GM12865 (cell line): ENCODE data around the gene MMP23B.

Source experiments
- DNase-seq: peaks from one replicate; pipeline ENCODE4 v3.0.0; 2010; ENCODE audit warnings: low read depth
- H3K4me3 ChIP-seq: 2 replicates; pipeline ENCODE4 v1.5.1; 2011; ENCODE audit warnings: mild to moderate bottlenecking, low read depth, low read length, control low read depth
- TF ChIP-seq, protein P1 (sequence below): IDR thresholded peaks from 2 replicates; pipeline ENCODE4 v1.5.1; 2011; ENCODE audit warnings: low read length, control low read depth, low read depth, inconsistent platforms; ENCODE audit not compliant: insufficient read depth; ENCODE audit errors: missing control alignments

The MMP23B gene

GRCh38 chr1:1603671-1604373, 28.2 kb upstream of the MMP23B start:
- TF ChIP-seq, protein P1, sequence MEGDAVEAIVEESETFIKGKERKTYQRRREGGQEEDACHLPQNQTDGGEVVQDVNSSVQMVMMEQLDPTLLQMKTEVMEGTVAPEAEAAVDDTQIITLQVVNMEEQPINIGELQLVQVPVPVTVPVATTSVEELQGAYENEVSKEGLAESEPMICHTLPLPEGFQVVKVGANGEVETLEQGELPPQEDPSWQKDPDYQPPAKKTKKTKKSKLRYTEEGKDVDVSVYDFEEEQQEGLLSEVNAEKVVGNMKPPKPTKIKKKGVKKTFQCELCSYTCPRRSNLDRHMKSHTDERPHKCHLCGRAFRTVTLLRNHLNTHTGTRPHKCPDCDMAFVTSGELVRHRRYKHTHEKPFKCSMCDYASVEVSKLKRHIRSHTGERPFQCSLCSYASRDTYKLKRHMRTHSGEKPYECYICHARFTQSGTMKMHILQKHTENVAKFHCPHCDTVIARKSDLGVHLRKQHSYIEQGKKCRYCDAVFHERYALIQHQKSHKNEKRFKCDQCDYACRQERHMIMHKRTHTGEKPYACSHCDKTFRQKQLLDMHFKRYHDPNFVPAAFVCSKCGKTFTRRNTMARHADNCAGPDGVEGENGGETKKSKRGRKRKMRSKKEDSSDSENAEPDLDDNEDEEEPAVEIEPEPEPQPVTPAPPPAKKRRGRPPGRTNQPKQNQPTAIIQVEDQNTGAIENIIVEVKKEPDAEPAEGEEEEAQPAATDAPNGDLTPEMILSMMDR, result no peak
- no peak for DNase-seq
- H3K4me3 ChIP-seq, result no peak overlapping the region

- TF ChIP-seq, protein P1, result no peak
- H3K4me3 ChIP-seq, result no peak overlapping the region
- no peak for DNase-seq
Observed at GRCh38 chr1:1604374-1605033, 27.5 kb upstream of the MMP23B start.

- TF ChIP-seq, protein P1, result no peak
- no peak overlapping the region for H3K4me3 ChIP-seq
- DNase-seq, result no peak
Observed at GRCh38 chr1:1605034-1605591, 26.9 kb upstream of the MMP23B start.

- no peak overlapping the region for H3K4me3 ChIP-seq
- DNase-seq, result no peak
- TF ChIP-seq, protein P1, result no peak
Observed at GRCh38 chr1:1605724-1606123, 26.2 kb upstream of the MMP23B start.

GRCh38 chr1:1606232-1606631, 25.7 kb upstream of the MMP23B start:
- no peak for DNase-seq
- H3K4me3 ChIP-seq, result no peak overlapping the region
- TF ChIP-seq, protein P1, result no peak

GRCh38 chr1:1609822-1610485, 22.0 kb upstream of the MMP23B start:
- TF ChIP-seq, protein P1, result no peak
- no peak for DNase-seq

More at GRCh38 chr1:1609822-1610485, 22.0 kb upstream of the MMP23B start:
- no peak overlapping the region for H3K4me3 ChIP-seq
